Mucosa of descending colon (tissue), 3 donors: ENCODE results near the gene ZFAND3. TPM values are rescaled to one million over a fixed set of nuclear protein-coding genes. Genes with fewer than 3 reads are reported as not detected.

Experiments used
- ATAC-seq: fragments of 200-7000 bp; cut with Tn5 transposase; one replicate; pipeline ENCODE4 v1.9.1; 2020; ENCODE audit warnings: mild to moderate bottlenecking, moderate library complexity
- DNase-seq, 3 donors: peaks; one replicate each; pipeline ENCODE4 v3.0.0-alpha.2; 2020
- H3K36me3 ChIP-seq: fragments of 200-600 bp; one replicate; pipeline ENCODE4 v1.8.0; 2021; ENCODE audit warnings: low read depth, mild to moderate bottlenecking
- H3K4me1 ChIP-seq: fragments of 200-600 bp; one replicate; pipeline ENCODE4 v1.8.0; 2021; ENCODE audit warnings: low read depth, mild to moderate bottlenecking
- H3K4me3 ChIP-seq: fragments of 200-600 bp; one replicate; pipeline ENCODE4 v1.8.0; 2021; ENCODE audit warnings: mild to moderate bottlenecking
- H3K9me3 ChIP-seq: fragments of 200-600 bp; one replicate; pipeline ENCODE4 v1.8.0; 2021; ENCODE audit warnings: mild to moderate bottlenecking
- intact Hi-C, 2 donors: fragments of 100-400 bp; cut with DNase I in 1 of 2; cut with micrococcal nuclease in 1 of 2; formaldehyde crosslinking; loops; one replicate each; pipeline versions ENCODE4 v1.11.0 to v1.11.1; 2022; cut with DNase I, micrococcal nuclease
- total RNA-seq, 3 donors: library from RNA; stranded (reverse); fragmentation: NEBNext Ultra II Directional in 2 of 3; extraction: Animal tissue kit (Norgen Biotek cat#: 25700) in 2 of 3; gene quantifications; one replicate each; pipeline versions ENCODE4 v1.2.1 to v1.2.4, GENCODE V29; 2021 to 2023
- TF ChIP-seq, protein P1 (sequence below): fragments of 200-600 bp; IDR thresholded peaks from one replicate; pipeline ENCODE4 v1.8.0; 2022; ENCODE audit warnings: antibody characterized with exemption, mild to moderate bottlenecking
- donor health status: DM: no; HTN: no; CAD: no; lungs with moderate emphysema.
- donor health status: DM: no; HTN: no; CAD: no.
- donor health status: DM: no; HTN: yes; CAD: no.

ZFAND3 gene
- total RNA-seq, 3 donors from 2014 or later: 63.9 to 84.0 (median 82.2) TPM

DNA sequence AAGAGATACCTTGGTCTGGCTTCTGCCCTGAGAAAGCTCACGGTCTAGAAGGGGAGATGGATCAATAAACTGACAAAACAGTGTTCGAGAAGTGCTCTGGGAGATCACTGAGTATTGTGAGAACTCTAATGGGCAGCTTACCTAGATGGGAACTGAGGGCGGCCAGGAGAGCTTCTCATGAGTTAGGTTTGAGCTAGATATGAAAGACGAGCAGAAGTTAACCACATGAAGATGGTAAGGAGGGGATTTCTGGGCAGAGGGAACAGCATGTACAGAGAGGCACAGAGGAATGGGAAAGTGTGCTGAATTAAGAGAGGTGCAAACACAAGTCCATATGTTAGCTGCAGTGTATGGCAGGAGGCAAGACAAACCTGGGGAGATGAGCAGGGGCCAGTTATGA, 11.9 kb downstream of the ZFAND3 start:
- H3K4me1 ChIP-seq: peaks cover 13% of the 10 kb centered on the region
- no peak overlapping the region for H3K4me3 ChIP-seq
- intact Hi-C loops: no loop called here
- TF ChIP-seq, protein P1, sequence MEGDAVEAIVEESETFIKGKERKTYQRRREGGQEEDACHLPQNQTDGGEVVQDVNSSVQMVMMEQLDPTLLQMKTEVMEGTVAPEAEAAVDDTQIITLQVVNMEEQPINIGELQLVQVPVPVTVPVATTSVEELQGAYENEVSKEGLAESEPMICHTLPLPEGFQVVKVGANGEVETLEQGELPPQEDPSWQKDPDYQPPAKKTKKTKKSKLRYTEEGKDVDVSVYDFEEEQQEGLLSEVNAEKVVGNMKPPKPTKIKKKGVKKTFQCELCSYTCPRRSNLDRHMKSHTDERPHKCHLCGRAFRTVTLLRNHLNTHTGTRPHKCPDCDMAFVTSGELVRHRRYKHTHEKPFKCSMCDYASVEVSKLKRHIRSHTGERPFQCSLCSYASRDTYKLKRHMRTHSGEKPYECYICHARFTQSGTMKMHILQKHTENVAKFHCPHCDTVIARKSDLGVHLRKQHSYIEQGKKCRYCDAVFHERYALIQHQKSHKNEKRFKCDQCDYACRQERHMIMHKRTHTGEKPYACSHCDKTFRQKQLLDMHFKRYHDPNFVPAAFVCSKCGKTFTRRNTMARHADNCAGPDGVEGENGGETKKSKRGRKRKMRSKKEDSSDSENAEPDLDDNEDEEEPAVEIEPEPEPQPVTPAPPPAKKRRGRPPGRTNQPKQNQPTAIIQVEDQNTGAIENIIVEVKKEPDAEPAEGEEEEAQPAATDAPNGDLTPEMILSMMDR: no peak
- H3K36me3 ChIP-seq: no peaks in the 10 kb centered on the region
- DNase-seq (no peak), ATAC-seq (no peak)
- H3K9me3 ChIP-seq: no peaks in the 10 kb centered on the region

DNA sequence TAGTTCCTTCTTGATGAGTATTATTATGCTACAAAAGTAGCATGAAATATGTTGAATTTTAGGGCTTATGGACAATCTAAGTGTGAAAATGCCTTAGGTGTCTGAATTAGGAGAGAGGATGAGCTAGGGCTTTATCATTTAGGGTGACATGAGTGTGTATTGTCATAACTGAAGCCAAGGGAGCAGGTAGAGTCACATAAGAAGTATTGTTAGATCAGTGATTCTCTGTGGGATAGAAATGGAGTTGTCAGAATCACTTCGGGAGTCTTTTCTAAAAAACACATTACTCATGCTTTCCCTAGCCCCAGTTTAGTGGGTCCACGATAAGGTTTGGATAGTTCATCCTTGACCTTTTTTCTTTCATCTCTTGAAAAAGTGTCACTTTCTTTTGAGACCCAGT, 16.4 kb downstream of the ZFAND3 start:
- TF ChIP-seq, protein P1: no peak
- Histone ChIP-seq H3K9me3 (no peaks in the 10 kb centered on the region), H3K4me3 (no peak overlapping the region), H3K4me1 (no peaks in the 10 kb centered on the region), H3K36me3 (no peaks in the 10 kb centered on the region)
- ATAC-seq: no peak
- no peak for DNase-seq
- intact Hi-C loops: no loop called here

DNA sequence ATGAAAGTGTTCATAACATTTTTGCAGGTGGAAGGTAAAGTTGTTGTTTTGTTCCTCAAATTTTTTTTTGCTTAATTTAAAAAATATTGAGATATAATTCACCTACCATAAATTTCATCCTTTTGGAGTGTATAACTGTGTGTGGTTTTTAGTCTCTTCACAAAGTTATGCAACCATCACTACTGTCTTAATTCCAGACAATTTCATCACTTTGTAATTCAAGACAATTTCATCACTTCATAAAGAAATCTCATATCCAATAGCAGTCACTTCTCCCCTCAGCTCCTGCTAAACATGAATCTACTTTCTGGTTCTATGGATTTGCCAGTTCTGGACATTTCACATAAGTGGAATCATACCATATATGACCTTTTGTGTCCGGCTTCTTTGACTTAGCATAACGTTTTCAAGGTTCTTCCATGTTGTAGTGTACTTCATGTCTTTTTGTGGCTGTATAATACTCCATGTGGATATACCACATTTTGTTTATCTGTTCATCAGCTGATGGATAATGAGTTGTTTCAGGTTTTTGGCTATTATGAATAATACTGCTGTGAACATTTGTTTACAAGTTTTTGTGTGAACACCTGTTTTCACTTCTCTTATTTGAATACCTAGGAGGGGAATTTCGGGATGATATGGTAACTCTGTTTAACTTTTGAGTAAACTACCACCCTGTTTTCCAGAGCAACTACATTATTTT, 18.8 kb downstream of the ZFAND3 start:
- no peaks in the 10 kb centered on the region for H3K9me3 ChIP-seq
- DNase-seq (no peak), ATAC-seq (no peak)
- TF ChIP-seq, protein P1: no peak
- no peaks in the 10 kb centered on the region for H3K4me1 ChIP-seq
- intact Hi-C loops: no loop called here
- H3K36me3 ChIP-seq: no peaks in the 10 kb centered on the region
- H3K4me3 ChIP-seq: no peak overlapping the region

DNA sequence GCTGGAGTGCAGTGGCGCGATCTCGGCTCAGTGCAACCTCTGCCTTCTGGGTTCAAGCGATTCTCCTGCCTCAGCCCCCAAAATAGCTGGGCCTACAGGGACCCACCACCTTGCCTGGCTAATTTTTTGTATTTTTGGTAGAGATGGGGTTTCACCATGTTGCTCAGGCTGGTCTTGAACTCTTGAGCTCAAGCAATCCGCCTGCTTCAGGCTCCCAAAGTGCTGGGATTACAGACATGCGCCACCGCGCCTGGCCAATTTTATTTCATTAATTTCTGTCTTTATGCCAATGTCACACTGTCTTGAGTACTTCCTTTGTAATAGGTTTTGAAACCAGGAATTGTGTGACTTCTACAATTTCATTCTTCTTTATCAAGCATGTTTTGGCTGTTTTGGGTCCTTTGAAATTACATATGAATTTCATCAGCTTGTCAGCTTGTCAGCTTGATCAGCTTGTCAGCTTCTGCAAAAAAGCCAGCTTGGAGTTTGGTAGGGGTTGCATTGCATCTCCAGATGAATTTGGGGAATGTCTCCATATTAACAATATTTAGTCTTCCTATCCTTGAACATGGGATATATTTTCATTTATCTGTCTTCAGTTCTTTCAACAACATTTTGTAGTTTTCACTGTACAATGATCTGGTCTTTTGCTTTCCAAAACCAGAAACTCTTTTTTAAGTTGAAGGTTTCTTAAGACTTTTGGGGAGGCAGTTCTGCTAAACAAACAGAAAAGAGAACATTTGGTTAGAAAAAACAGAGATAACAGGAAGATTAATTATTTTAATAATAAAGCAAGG, 20.8 kb downstream of the ZFAND3 start:
- no peaks in the 10 kb centered on the region for H3K9me3 ChIP-seq
- DNase-seq (no peak), ATAC-seq (no peak)
- TF ChIP-seq, protein P1: no peak
- H3K4me3 ChIP-seq: no peak overlapping the region
- intact Hi-C loops: no loop called here
- no peaks in the 10 kb centered on the region for H3K36me3 ChIP-seq
- H3K4me1 ChIP-seq: no peaks in the 10 kb centered on the region

DNA sequence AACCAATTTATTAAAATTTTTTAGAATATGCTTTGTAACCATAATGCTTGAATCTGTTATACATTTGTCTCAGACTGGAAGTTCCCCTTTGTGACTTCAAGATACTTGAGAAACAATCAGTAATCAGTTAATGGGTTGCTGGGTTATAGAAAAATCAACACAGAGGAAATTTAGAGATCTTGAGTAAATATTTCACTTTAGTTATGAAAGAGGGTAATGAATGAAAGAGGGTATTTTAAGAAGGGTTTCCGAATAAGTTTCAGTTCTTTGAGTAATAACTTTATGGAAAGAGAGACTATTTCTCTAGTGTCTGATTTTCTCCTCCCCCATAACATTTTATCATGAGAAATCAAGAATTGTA, 21.4 kb downstream of the ZFAND3 start:
- intact Hi-C loops: no loop called here

More for the DNA sequence above, 21.4 kb downstream of the ZFAND3 start:
- no peaks in the 10 kb centered on the region for H3K36me3 ChIP-seq
- TF ChIP-seq, protein P1: no peak
- DNase-seq: no peak
- H3K4me3 ChIP-seq: no peak overlapping the region
- ATAC-seq: no peak
- no peaks in the 10 kb centered on the region for H3K9me3 ChIP-seq
- H3K4me1 ChIP-seq: peaks cover 5% of the 10 kb centered on the region
